ENCODE data around the gene CCL19.

Gene CCL19

GRCh38 chr9:34669809-34670562 lies 21.1 kb downstream of the CCL19 start:
- DNase-seq (ENCODE audit: low read depth, low spot score), result no peak
- H3K4me3 ChIP-seq (ENCODE audit: low read length), result no peak overlapping the region

- H3K4me3 ChIP-seq (ENCODE audit: low read length), result peak overlapping the region; percentile 86
- peak; percentile 89 for DNase-seq (ENCODE audit: low read depth, low spot score)
Observed at GRCh38 chr9:34665381-34666250, 25.5 kb downstream of the CCL19 start.

GRCh38 chr9:34665067-34665380 lies 26.1 kb downstream of the CCL19 start:
- DNase-seq (ENCODE audit: low read depth, low spot score), result no peak
- H3K4me3 ChIP-seq (ENCODE audit: low read length), result peak overlapping the region; percentile 37

GRCh38 chr9:34664281-34665066 lies 26.6 kb downstream of the CCL19 start:
- H3K4me3 ChIP-seq (ENCODE audit: low read length), result no peak overlapping the region; the same call in 1 of the 2 replicates
- DNase-seq (ENCODE audit: low read depth, low spot score), result peak; percentile 63

GRCh38 chr9:34663303-34663605 lies 27.8 kb downstream of the CCL19 start:
- no peak overlapping the region for H3K4me3 ChIP-seq (ENCODE audit: low read length)
- DNase-seq (ENCODE audit: low read depth, low spot score), result no peak

GRCh38 chr9:34662526-34663302 lies 28.4 kb downstream of the CCL19 start, which contains the start of gene CCL27:
CCL27 (minus strand) TSS chr9:34662657; CDS start chr9:34662633, 24 bp downstream.
- H3K4me3 ChIP-seq (ENCODE audit: low read length), result no peak within 1 kb of the TSS
- DNase-seq (ENCODE audit: low read depth, low spot score), result no peak

- no peak overlapping the region for H3K4me3 ChIP-seq (ENCODE audit: low read length)
- DNase-seq (ENCODE audit: low read depth, low spot score), result no peak
Observed at GRCh38 chr9:34659592-34660253, 31.4 kb downstream of the CCL19 start.

GRCh38 chr9:34658461-34658860 lies 32.6 kb downstream of the CCL19 start:
- no peak for DNase-seq (ENCODE audit: low read depth, low spot score)

GRCh38 chr9:34656992-34657391 lies 34.1 kb downstream of the CCL19 start:
- no peak for DNase-seq (ENCODE audit: low read depth, low spot score)
- H3K4me3 ChIP-seq (ENCODE audit: low read length), result no peak overlapping the region

More at GRCh38 chr9:34658461-34658860, 32.6 kb downstream of the CCL19 start:
- H3K4me3 ChIP-seq (ENCODE audit: low read length), result no peak overlapping the region

GRCh38 chr9:34655394-34655793 lies 35.7 kb downstream of the CCL19 start:
- no peak overlapping the region for H3K4me3 ChIP-seq (ENCODE audit: low read length)
- DNase-seq (ENCODE audit: low read depth, low spot score), result no peak

- DNase-seq (ENCODE audit: low read depth, low spot score), result no peak
- no peak overlapping the region for H3K4me3 ChIP-seq (ENCODE audit: low read length)
Observed at GRCh38 chr9:34654323-34655051, 36.6 kb downstream of the CCL19 start.

- no peak for DNase-seq (ENCODE audit: low read depth, low spot score)
- no peak overlapping the region for H3K4me3 ChIP-seq (ENCODE audit: low read length)
Observed at GRCh38 chr9:34653151-34654072, 37.7 kb downstream of the CCL19 start.

- H3K4me3 ChIP-seq (ENCODE audit: low read length), result no peak overlapping the region
Observed at GRCh38 chr9:34652602-34653000, 38.5 kb downstream of the CCL19 start.

GRCh38 chr9:34651876-34652601 lies 39.0 kb downstream of the CCL19 start, which contains the start of gene IL11RA:
IL11RA (plus strand) TSS chr9:34652185; CDS start chr9:34655218, 3,033 bp downstream.
- no peak within 1 kb of the TSS for H3K4me3 ChIP-seq (ENCODE audit: low read length)
- DNase-seq (ENCODE audit: low read depth, low spot score), result no peak

More at GRCh38 chr9:34652602-34653000, 38.5 kb downstream of the CCL19 start:
- no peak for DNase-seq (ENCODE audit: low read depth, low spot score)

GRCh38 chr9:34651321-34651720 lies 39.8 kb downstream of the CCL19 start:
- DNase-seq (ENCODE audit: low read depth, low spot score), result no peak
- H3K4me3 ChIP-seq (ENCODE audit: low read length), result no peak overlapping the region

- no peak for DNase-seq (ENCODE audit: low read depth, low spot score)
- no peak overlapping the region for H3K4me3 ChIP-seq (ENCODE audit: low read length)
Observed at GRCh38 chr9:34650816-34651215, 40.3 kb downstream of the CCL19 start.
